ENCODE results near the gene UROC1.

UROC1 gene

GRCh38 chr3:126451511-126451910 lies 66.1 kb downstream of the UROC1 start:
- H3K36me3 ChIP-seq (ENCODE audit: insufficient read depth): 0 out of 2 replicates have a peak, but pooled peaks cover 3% of the 10 kb centered on the region
- no peaks in the 10 kb centered on the region for H3K27me3 ChIP-seq (ENCODE audit: insufficient read depth, low read depth)
- no peak overlapping the region for H3K9ac ChIP-seq
- no peak overlapping the region for H3K4me2 ChIP-seq
- H2AFZ ChIP-seq (ENCODE audit: low read depth): no peak overlapping the region
- H3K4me3 ChIP-seq (IDR thresholded peaks at IDR 0.05; ENCODE audit: insufficient read depth, low read depth, low read length): no peak overlapping the region
- no peaks in the 10 kb centered on the region for H3K4me1 ChIP-seq (ENCODE audit: low read depth, poor library complexity, severe bottlenecking)
- no peaks in the 10 kb centered on the region for H3K79me2 ChIP-seq (ENCODE audit: insufficient read depth, low read depth)
- no peak for TF ChIP-seq CTCF (conservative IDR thresholded peaks at IDR 0.05; ENCODE audit: low read depth, low read length)
- no peak overlapping the region for H3K27ac ChIP-seq
- H4K20me1 ChIP-seq (ENCODE audit: insufficient read depth): no peaks in the 10 kb centered on the region

GRCh38 chr3:126450744-126451143 lies 66.8 kb downstream of the UROC1 start:
- Histone ChIP-seq H3K4me3 (IDR thresholded peaks at IDR 0.05; ENCODE audit: insufficient read depth, low read depth, low read length) (no peak overlapping the region), H3K4me2 (no peak overlapping the region), H3K4me1 (ENCODE audit: low read depth, poor library complexity, severe bottlenecking) (no peaks in the 10 kb centered on the region), H4K20me1 (ENCODE audit: insufficient read depth) (no peaks in the 10 kb centered on the region), H3K9ac (no peak overlapping the region), H2AFZ (ENCODE audit: low read depth) (no peak overlapping the region), H3K27ac (no peak overlapping the region), H3K79me2 (ENCODE audit: insufficient read depth, low read depth) (no peaks in the 10 kb centered on the region), H3K36me3 (ENCODE audit: insufficient read depth) (no peaks in the 10 kb centered on the region), H3K27me3 (ENCODE audit: insufficient read depth, low read depth) (no peaks in the 10 kb centered on the region)
- TF ChIP-seq CTCF (conservative IDR thresholded peaks at IDR 0.05; ENCODE audit: low read depth, low read length): no peak

GRCh38 chr3:126450219-126450618 lies 67.4 kb downstream of the UROC1 start:
- no peak overlapping the region for H3K4me3 ChIP-seq (IDR thresholded peaks at IDR 0.05; ENCODE audit: insufficient read depth, low read depth, low read length)
- TF ChIP-seq CTCF (conservative IDR thresholded peaks at IDR 0.05; ENCODE audit: low read depth, low read length): no peak
- no peaks in the 10 kb centered on the region for H3K36me3 ChIP-seq (ENCODE audit: insufficient read depth)
- H3K27me3 ChIP-seq (ENCODE audit: insufficient read depth, low read depth): no peaks in the 10 kb centered on the region
- no peak overlapping the region for H3K9ac ChIP-seq
- H2AFZ ChIP-seq (ENCODE audit: low read depth): no peak overlapping the region
- H3K27ac ChIP-seq: no peak overlapping the region
- no peaks in the 10 kb centered on the region for H3K4me1 ChIP-seq (ENCODE audit: low read depth, poor library complexity, severe bottlenecking)
- H3K4me2 ChIP-seq: no peak overlapping the region
- no peaks in the 10 kb centered on the region for H3K79me2 ChIP-seq (ENCODE audit: insufficient read depth, low read depth)
- no peaks in the 10 kb centered on the region for H4K20me1 ChIP-seq (ENCODE audit: insufficient read depth)

GRCh38 chr3:126449621-126450051 lies 67.9 kb downstream of the UROC1 start:
- H3K27ac ChIP-seq: no peak overlapping the region
- H3K36me3 ChIP-seq (ENCODE audit: insufficient read depth): no peaks in the 10 kb centered on the region
- H3K79me2 ChIP-seq (ENCODE audit: insufficient read depth, low read depth): no peaks in the 10 kb centered on the region
- no peaks in the 10 kb centered on the region for H4K20me1 ChIP-seq (ENCODE audit: insufficient read depth)
- H3K4me2 ChIP-seq: no peak overlapping the region
- no peak for TF ChIP-seq CTCF (conservative IDR thresholded peaks at IDR 0.05; ENCODE audit: low read depth, low read length)
- no peak overlapping the region for H3K4me3 ChIP-seq (IDR thresholded peaks at IDR 0.05; ENCODE audit: insufficient read depth, low read depth, low read length)
- no peaks in the 10 kb centered on the region for H3K27me3 ChIP-seq (ENCODE audit: insufficient read depth, low read depth)
- no peak overlapping the region for H3K9ac ChIP-seq
- H3K4me1 ChIP-seq (ENCODE audit: low read depth, poor library complexity, severe bottlenecking): no peaks in the 10 kb centered on the region
- no peak overlapping the region for H2AFZ ChIP-seq (ENCODE audit: low read depth)

GRCh38 chr3:126448893-126449180 lies 68.7 kb downstream of the UROC1 start:
- no peak overlapping the region for H3K4me3 ChIP-seq (IDR thresholded peaks at IDR 0.05; ENCODE audit: insufficient read depth, low read depth, low read length)
- H3K9ac ChIP-seq: no peak overlapping the region
- H3K4me2 ChIP-seq: no peak overlapping the region
- H3K27ac ChIP-seq: no peak overlapping the region
- H3K27me3 ChIP-seq (ENCODE audit: insufficient read depth, low read depth): no peaks in the 10 kb centered on the region
- no peaks in the 10 kb centered on the region for H3K79me2 ChIP-seq (ENCODE audit: insufficient read depth, low read depth)
- no peaks in the 10 kb centered on the region for H3K36me3 ChIP-seq (ENCODE audit: insufficient read depth)
- no peaks in the 10 kb centered on the region for H3K4me1 ChIP-seq (ENCODE audit: low read depth, poor library complexity, severe bottlenecking)
- no peak overlapping the region for H2AFZ ChIP-seq (ENCODE audit: low read depth)
- H4K20me1 ChIP-seq (ENCODE audit: insufficient read depth): no peaks in the 10 kb centered on the region
- TF ChIP-seq CTCF (conservative IDR thresholded peaks at IDR 0.05; ENCODE audit: low read depth, low read length): no peak
